Activated CD8-positive, alpha-beta T cell treated with anti-CD3 and anti-CD28 coated beads for 36 hours (primary cell): ENCODE data around the gene SRSF12. TPM values are rescaled to one million over a fixed set of nuclear protein-coding genes. Genes with fewer than 3 reads are reported as not detected.

Experiments
- ATAC-seq: fragments of 200-7000 bp; cut with Tn5 transposase; one replicate; pipeline ENCODE4 v1.10.0; 2021; ENCODE audit warnings: mild to moderate bottlenecking, moderate library complexity
- CTCF ChIA-PET: fragments of 350-600 bp; sonication (Branson Sonifier 250); formaldehyde crosslinking; loops from one replicate; lab custom pipeline; 2021; ENCODE audit warnings: antibody characterized with exemption; lab: Charles Lee
- POLR2A ChIA-PET: fragments of 350-600 bp; sonication (Branson Sonifier 250); formaldehyde crosslinking; loops from one replicate; lab custom pipeline; 2021; ENCODE audit warnings: antibody characterized with exemption; lab: Charles Lee
- DNase-seq: peaks from one replicate; pipeline ENCODE4 v3.0.0-alpha.2; 2020
- H3K27ac Mint-ChIP-seq: one replicate; pipeline ENCODE4 v1.8.0; 2021; ENCODE audit warnings: mild to moderate bottlenecking, mixed read lengths
- H3K27me3 Mint-ChIP-seq: one replicate; pipeline ENCODE4 v1.8.0; 2021; ENCODE audit warnings: mixed read lengths
- H3K36me3 Mint-ChIP-seq: one replicate; pipeline ENCODE4 v1.8.0; 2021; ENCODE audit warnings: low read depth, mixed read lengths
- H3K4me1 Mint-ChIP-seq: one replicate; pipeline ENCODE4 v1.8.0; 2021; ENCODE audit warnings: low read depth, mixed read lengths
- H3K4me3 Mint-ChIP-seq: one replicate; pipeline ENCODE4 v1.8.0; 2021; ENCODE audit warnings: mild to moderate bottlenecking, moderate library complexity, mixed read lengths
- H3K9me3 Mint-ChIP-seq: one replicate; pipeline ENCODE4 v1.8.0; 2021; ENCODE audit warnings: mixed read lengths
- CTCF ChIP-seq: fragments of 200-600 bp; IDR thresholded peaks from one replicate; pipeline ENCODE4 v1.8.0; 2022; ENCODE audit warnings: antibody characterized with exemption, mild to moderate bottlenecking
- intact Hi-C: fragments of 100-400 bp; cut with micrococcal nuclease; formaldehyde crosslinking; loops from one replicate; pipeline ENCODE4 v1.10.0; 2022
- total RNA-seq, 2 experiments: library from RNA; stranded (reverse); gene quantifications; one replicate each; pipeline ENCODE4 v1.2.3, GENCODE V29; 2021

The SRSF12 gene
- 1 to 10 TPM in 1 of 2 experiments, under 1 TPM in 1; 0.83 to 1.1 TPM for total RNA-seq

GRCh38 chr6:89117211-89118108, at the start of gene SRSF12:
Gene SRSF12, minus strand, starts transcription at chr6:89118071. Its CDS starts 184 bp downstream, at chr6:89117887.
- Mint-ChIP-seq H3K27ac (peak within 1 kb of the TSS; percentile 38), H3K4me3 (peak within 1 kb of the TSS; percentile 86), H3K36me3 (no peaks in the 10 kb centered on the region), H3K9me3 (no peaks in the 10 kb centered on the region), H3K4me1 (peaks cover 5% of the 10 kb centered on the region), H3K27me3 (peaks cover 9% of the 10 kb centered on the region)
- CTCF ChIA-PET = interaction anchor here (0.9 to 2.4 kb wide), 6 partner anchors 17 to 160 kb away, joined by 3 to 10 read pairs (median 4); partner anchors contain the start of gene PM20D2
- POLR2A ChIA-PET = interaction anchor here (0.8 to 2.5 kb wide), 2 partner anchors 19 to 35 kb away, joined by 3 to 21 read pairs; partner anchors contain the start of gene PNRC1
- intact Hi-C loops = no loop called here
- peak; percentile 43 for DNase-seq
- TF ChIP-seq CTCF = no peak
- ATAC-seq = peak; percentile 88

DNA sequence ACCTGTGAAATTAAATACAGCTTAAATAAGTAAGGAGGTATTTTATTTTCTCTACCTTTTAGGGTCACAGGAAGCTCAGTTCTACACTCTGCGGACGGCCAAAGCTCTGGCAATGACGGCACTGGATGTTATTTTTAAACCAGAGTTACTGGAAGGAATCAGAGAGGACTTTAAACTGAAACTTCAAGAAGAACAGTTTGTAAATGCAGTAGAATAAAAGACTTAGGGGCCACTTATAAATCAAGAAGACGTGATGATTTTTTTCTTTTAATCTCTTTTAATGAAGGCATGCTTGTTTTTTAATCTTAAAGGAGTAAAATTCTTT, 44.1 kb upstream of the SRSF12 start:
- DNase-seq = no peak
- Mint-ChIP-seq H3K27me3 (no peaks in the 10 kb centered on the region), H3K9me3 (no peaks in the 10 kb centered on the region), H3K4me3 (no peak overlapping the region), H3K4me1 (no peaks in the 10 kb centered on the region), H3K36me3 (peaks cover 36% of the 10 kb centered on the region), H3K27ac (no peak overlapping the region)
- ATAC-seq = no peak
- CTCF ChIA-PET = interaction anchor here (0.9 kb wide), 1 partner anchor 14 kb away, joined by 3 read pairs; no protein-coding TSS in a partner anchor
- intact Hi-C loops = no loop called here
- POLR2A ChIA-PET = interaction anchor here (1.1 to 1.2 kb wide), 2 partner anchors 10 to 16 kb away, joined by 3 read pairs; partner anchors contain the start of gene PM20D2
- TF ChIP-seq CTCF = no peak

DNA sequence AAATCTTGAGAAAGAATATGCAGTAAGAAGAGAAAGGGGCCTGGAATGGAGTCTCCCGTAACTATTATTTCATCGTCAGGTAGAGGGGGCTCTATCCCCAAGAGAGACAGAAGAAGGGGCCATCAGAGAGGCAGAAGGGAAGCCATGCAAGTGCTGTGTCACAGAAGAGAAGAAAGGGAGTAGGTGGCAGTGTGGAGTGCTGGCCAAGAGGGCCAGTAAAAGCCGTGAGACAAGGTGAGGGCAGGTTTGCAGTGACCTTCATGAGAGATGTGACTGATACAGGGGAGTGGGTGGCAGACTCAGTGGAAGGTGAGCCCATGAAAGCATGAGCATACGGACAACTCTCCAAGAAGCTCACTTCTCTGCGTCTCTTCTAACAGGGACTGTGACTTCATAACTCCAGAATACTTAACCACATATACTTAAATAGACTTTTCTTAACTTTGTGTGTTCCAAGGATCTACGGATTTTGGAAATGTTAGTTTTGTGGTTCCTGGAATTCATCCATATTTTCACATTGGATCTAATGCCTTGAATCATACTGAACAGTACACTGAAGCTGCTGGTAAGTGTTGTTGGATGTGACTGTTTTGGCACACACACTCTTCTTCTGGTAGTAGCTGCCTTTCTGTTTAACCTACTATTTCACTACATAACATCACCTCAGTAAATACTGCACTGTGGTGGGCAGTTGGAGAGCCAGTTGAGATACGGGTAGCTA, 43.6 kb upstream of the SRSF12 start:
- H3K36me3 Mint-ChIP-seq = peaks cover 37% of the 10 kb centered on the region

DNA sequence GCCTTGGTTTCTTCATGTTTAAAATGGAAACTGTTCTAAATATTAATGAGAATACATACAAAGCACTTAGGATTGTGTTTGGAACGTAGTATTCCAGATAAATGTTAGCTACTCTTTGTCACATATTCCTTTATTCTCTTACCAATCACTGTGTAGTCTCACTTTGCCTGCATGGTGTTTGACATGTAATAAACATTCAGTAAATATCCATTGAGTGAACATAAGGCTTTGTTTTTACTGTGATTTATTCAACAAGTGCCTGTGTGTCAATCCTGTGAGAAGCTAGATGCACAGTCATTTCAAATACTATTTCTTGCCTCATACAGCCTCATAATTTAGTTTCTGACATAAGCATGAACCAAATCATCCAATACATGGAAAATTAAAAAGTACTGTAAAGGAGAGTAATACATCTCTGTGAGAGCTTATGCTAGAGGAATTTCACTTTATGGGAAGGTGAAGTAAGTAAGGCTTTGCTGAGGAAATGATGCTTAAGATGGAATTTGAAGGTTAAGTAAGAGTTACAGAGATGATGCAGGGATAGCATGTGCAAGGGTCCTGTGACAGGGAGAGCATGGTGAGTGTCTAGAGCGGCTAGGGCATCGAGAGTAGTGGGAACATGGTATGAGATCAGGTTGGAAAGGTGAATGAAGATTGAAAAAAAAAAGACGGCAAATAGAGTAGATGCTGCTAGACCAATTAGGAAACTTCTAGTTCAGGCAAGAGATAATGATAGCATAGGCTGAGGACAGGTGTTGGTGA, 42.6 kb upstream of the SRSF12 start:
- Mint-ChIP-seq H3K27ac (no peak overlapping the region), H3K4me1 (peaks cover 3% of the 10 kb centered on the region), H3K9me3 (no peaks in the 10 kb centered on the region), H3K36me3 (peaks cover 39% of the 10 kb centered on the region), H3K4me3 (no peak overlapping the region), H3K27me3 (no peaks in the 10 kb centered on the region)
- intact Hi-C loops = no loop called here
- ATAC-seq = no peak
- TF ChIP-seq CTCF = no peak
- ChIA-PET POLR2A (interaction anchor here (0.6 to 1.0 kb wide), 3 partner anchors 9 to 34 kb away, joined by 3 to 4 read pairs (median 3); no protein-coding TSS in a partner anchor), CTCF (no interaction called here)
- no peak for DNase-seq

More for the DNA sequence above, 43.6 kb upstream of the SRSF12 start:
- TF ChIP-seq CTCF = no peak
- DNase-seq = no peak
- Mint-ChIP-seq H3K9me3 (no peaks in the 10 kb centered on the region), H3K27me3 (no peaks in the 10 kb centered on the region), H3K27ac (peak overlapping the region; percentile 3), H3K4me1 (peaks cover under 1% of the 10 kb centered on the region), H3K4me3 (no peak overlapping the region)
- ATAC-seq = no peak
- intact Hi-C loops = no loop called here
- POLR2A ChIA-PET = interaction anchor here (1.1 to 1.2 kb wide), 2 partner anchors 9 to 15 kb away, joined by 3 read pairs; partner anchors contain the start of gene PM20D2
- CTCF ChIA-PET = interaction anchor here (0.9 kb wide), 1 partner anchor 13 kb away, joined by 3 read pairs; no protein-coding TSS in a partner anchor
